NB4 (cell line): ENCODE data around the gene COX8A.

Source experiments
- CTCF ChIP-seq: IDR thresholded peaks from one replicate; pipeline ENCODE4 v1.5.1; 2012; ENCODE audit warnings: low read depth, low read length
- MYC ChIP-seq: IDR thresholded peaks from 2 replicates; pipeline ENCODE4 v1.6.1; 2011; ENCODE audit warnings: low read depth, low read length
- POLR2A ChIP-seq: IDR thresholded peaks from 2 replicates; pipeline ENCODE4 v1.6.1; 2011; ENCODE audit warnings: mild to moderate bottlenecking; ENCODE audit not compliant: insufficient read length; ENCODE audit errors: extremely low read depth
- TF ChIP-seq, protein P1 (sequence below): IDR thresholded peaks from 2 replicates; pipeline ENCODE4 v1.6.1; 2011; ENCODE audit warnings: low read depth, low read length

DNA sequence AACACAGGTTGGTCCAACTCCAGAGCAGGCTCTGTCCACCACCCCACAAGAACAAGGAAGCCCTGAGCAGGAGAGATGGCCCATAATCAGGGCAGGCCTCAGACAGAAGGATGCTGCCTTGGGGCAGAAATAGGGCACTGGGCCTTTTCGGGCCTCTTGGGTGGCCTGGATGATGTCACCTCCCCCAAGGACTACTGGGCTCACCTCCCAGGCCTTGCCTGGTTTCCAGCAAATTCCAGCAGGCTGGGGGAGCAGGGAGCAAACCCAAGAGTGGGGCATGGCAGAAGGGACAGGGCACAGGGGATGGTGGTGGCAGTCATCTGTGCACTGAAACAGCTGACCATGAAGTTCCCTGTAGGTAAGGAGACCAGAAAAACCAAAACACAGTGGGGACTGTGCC, 41.0 kb upstream of the COX8A start:
- no peak for TF ChIP-seq CTCF
- no peak for TF ChIP-seq POLR2A
- TF ChIP-seq, protein P1, sequence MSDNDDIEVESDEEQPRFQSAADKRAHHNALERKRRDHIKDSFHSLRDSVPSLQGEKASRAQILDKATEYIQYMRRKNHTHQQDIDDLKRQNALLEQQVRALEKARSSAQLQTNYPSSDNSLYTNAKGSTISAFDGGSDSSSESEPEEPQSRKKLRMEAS = no peak
- no peak for TF ChIP-seq MYC
